HUES48 (cell line): Measurements from ENCODE around the gene LY86.

ENCODE experiments used
- H3K27ac ChIP-seq: one replicate; pipeline ENCODE4 v1.7.0; 2013; ENCODE audit warnings: low read depth, low read length, inconsistent platforms
- H3K27me3 ChIP-seq: 2 replicates; pipeline ENCODE4 v1.6.1; 2013; ENCODE audit warnings: mild to moderate bottlenecking, low read length; ENCODE audit not compliant: control insufficient read depth, insufficient read depth
- H3K36me3 ChIP-seq: 2 replicates; pipeline ENCODE4 v1.6.1; 2013; ENCODE audit warnings: low read length; ENCODE audit not compliant: control insufficient read depth, insufficient read depth
- H3K4me1 ChIP-seq: 2 replicates; pipeline ENCODE4 v1.6.1; 2013; ENCODE audit warnings: mild to moderate bottlenecking, low read length; ENCODE audit not compliant: control insufficient read depth, insufficient read depth
- H3K4me3 ChIP-seq: 2 replicates; pipeline ENCODE4 v1.5.1; 2013; ENCODE audit warnings: mild to moderate bottlenecking, low read depth, low read length
- H3K9ac ChIP-seq: 2 replicates; pipeline ENCODE4 v1.6.1; 2013; ENCODE audit warnings: mild to moderate bottlenecking, low read depth, low read length, moderate library complexity
- H3K9me3 ChIP-seq: 2 replicates; pipeline ENCODE4 v1.6.1; 2013; ENCODE audit warnings: low read length; ENCODE audit not compliant: control insufficient read depth, insufficient read depth

Gene LY86

DNA sequence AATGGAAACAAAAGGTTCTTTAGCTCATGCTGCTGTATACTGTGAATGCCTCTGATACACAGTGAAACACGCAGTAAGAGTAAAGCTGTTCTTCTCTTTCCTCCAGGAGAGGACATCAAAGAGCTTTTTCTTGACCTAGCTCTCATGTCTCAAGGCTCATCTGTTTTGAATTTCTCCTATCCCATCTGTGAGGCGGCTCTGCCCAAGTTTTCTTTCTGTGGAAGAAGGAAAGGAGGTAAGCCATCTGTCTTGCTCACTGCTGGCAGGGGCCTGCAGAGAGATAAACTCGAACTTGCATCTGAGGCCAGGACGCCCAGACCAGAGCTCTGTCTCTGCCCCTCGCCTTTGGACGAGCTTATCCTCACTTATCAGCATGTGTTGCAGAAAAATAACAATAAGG is 37.7 kb downstream of the LY86 start:
- no peaks in the 10 kb centered on the region for H3K36me3 ChIP-seq
- H3K9me3 ChIP-seq, result no peaks in the 10 kb centered on the region
- H3K9ac ChIP-seq, result no peak overlapping the region
- H3K27ac ChIP-seq, result no peak overlapping the region
- H3K4me3 ChIP-seq, result no peak overlapping the region
- no peaks in the 10 kb centered on the region for H3K27me3 ChIP-seq
- no peaks in the 10 kb centered on the region for H3K4me1 ChIP-seq

GRCh38 chr6:6629402-6629801 is 40.9 kb downstream of the LY86 start:
- no peaks in the 10 kb centered on the region for H3K4me1 ChIP-seq
- H3K4me3 ChIP-seq, result no peak overlapping the region
- no peaks in the 10 kb centered on the region for H3K36me3 ChIP-seq
- no peaks in the 10 kb centered on the region for H3K9me3 ChIP-seq
- H3K9ac ChIP-seq, result no peak overlapping the region
- no peaks in the 10 kb centered on the region for H3K27me3 ChIP-seq
- no peak overlapping the region for H3K27ac ChIP-seq

DNA sequence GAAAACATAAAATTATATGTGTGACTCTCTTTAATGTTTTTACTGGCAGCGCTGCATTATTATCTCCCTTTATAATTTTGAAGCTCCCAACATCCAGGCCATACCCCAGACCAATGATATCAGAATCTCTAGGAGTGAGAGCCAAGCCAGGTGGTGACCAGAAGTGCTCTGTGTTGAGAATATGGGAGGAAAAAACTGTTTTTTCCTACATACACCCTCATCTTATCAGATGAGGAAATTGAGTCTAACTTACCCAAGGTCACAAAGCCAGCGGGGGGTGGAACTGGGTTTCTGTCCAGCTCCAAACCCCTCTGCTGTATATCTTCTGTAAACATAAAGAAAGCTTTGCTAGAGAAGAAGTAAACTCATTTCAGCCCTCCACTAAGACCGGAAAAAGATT is 42.5 kb downstream of the LY86 start:
- H3K4me3 ChIP-seq, result no peak overlapping the region
- H3K27me3 ChIP-seq, result no peaks in the 10 kb centered on the region
- no peak overlapping the region for H3K27ac ChIP-seq
- peaks cover 4% of the 10 kb centered on the region; the same call in 1 of the 2 replicates for H3K4me1 ChIP-seq
- no peaks in the 10 kb centered on the region for H3K9me3 ChIP-seq
- no peak overlapping the region for H3K9ac ChIP-seq
- no peaks in the 10 kb centered on the region for H3K36me3 ChIP-seq

DNA sequence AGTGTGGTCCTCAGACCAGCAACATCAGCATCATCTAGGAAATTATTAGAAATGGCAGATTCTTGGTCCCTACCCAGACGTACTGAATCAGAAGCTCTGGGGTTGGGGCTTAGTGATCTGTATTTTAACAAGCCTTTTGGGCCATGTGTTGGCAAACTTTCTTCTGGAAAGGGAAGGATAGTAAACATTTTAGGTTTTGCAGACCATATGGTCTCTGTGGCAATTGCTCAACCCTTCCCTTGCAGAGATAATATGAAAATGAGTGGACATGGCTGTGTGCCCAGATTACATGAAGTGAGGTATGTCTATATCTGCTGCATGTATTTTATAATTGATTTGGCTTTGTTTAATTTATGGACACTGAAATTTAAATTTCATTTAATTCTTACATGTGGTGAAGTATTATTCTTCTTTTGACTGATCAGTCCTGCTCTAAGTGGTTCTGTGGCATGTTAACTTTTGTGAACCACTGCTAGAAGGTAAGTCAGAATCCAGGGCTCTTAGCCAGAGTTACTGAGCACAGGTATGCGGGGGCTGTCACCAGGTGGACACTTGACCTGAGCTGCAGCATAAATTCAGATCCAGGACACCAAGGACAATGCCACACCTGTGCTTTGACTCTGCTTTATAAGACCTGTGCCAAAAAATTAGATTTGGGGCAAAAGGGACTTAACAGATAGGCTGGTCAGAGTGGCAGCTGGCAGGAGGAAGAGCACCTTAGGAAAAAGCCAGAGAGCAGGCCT is 43.2 kb downstream of the LY86 start:
- no peaks in the 10 kb centered on the region for H3K9me3 ChIP-seq
- H3K4me3 ChIP-seq, result no peak overlapping the region
- H3K27ac ChIP-seq, result no peak overlapping the region
- no peak overlapping the region for H3K9ac ChIP-seq
- no peaks in the 10 kb centered on the region for H3K27me3 ChIP-seq
- no peaks in the 10 kb centered on the region for H3K36me3 ChIP-seq
- peaks cover 10% of the 10 kb centered on the region for H3K4me1 ChIP-seq

DNA sequence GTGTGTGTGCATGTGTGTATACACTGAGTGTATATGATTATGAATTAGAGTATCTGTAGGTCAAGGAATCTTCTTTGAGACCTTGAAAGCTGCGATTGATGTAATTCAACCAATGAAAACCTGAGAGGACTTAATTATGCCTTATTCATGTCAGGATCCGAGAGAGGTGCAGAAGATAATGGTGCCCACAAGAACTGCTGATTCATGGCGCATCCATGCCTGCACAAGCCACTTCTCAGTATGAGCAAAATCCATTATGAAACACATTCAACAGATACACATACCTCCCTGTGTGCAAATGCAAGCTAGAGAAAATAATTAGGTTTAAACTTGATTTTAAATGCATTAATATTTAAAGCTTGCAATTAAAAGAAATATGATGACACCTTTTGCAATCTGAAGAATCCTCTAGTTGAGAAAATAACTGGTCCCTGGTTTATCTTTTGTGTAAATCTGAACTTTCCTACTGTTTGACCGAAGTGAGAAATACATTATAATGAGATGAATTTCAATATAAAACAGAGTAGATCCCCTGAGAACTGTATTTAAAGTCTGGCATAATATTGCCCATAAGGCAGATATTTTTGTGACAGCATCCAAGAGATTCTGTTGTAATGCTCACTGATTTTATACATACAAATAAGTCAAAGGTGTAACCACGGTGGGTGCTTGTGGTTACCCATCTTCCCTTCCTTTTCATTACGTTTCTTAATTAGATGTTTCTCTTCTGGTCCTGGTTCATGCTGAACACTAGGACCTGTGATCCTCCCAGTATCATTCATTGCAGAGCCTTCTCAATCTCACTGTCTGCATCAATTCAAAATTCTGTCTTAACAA is 45.6 kb downstream of the LY86 start:
- Histone ChIP-seq H3K4me1 (peaks cover 17% of the 10 kb centered on the region), H3K9ac (no peak overlapping the region), H3K4me3 (no peak overlapping the region), H3K9me3 (no peaks in the 10 kb centered on the region), H3K27me3 (no peaks in the 10 kb centered on the region), H3K36me3 (no peaks in the 10 kb centered on the region), H3K27ac (no peak overlapping the region)

DNA sequence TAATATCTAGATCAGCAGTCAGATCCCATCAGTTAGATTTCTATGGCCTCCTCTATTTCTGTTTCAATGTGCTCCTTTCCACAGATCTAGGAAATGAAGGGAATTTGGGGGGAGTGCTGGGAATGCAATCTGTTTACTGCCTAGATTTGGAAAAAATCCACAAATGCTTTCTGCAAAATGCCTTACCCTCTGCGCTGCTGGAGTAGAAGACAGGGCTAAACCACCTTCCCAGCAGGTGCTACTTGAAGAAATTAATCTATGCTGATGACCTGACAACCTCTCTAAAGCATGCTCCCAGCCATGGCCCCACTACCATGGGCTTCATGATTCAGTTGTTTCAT is 46.2 kb downstream of the LY86 start:
- Histone ChIP-seq H3K4me1 (peaks cover 17% of the 10 kb centered on the region), H3K27me3 (no peaks in the 10 kb centered on the region), H3K4me3 (no peak overlapping the region), H3K9me3 (no peaks in the 10 kb centered on the region), H3K36me3 (no peaks in the 10 kb centered on the region), H3K27ac (no peak overlapping the region), H3K9ac (no peak overlapping the region)

GRCh38 chr6:6635291-6635690 is 46.8 kb downstream of the LY86 start:
- Histone ChIP-seq H3K4me1 (peaks cover 17% of the 10 kb centered on the region), H3K9ac (no peak overlapping the region), H3K4me3 (no peak overlapping the region), H3K36me3 (no peaks in the 10 kb centered on the region), H3K27me3 (no peaks in the 10 kb centered on the region), H3K27ac (no peak overlapping the region), H3K9me3 (no peaks in the 10 kb centered on the region)

DNA sequence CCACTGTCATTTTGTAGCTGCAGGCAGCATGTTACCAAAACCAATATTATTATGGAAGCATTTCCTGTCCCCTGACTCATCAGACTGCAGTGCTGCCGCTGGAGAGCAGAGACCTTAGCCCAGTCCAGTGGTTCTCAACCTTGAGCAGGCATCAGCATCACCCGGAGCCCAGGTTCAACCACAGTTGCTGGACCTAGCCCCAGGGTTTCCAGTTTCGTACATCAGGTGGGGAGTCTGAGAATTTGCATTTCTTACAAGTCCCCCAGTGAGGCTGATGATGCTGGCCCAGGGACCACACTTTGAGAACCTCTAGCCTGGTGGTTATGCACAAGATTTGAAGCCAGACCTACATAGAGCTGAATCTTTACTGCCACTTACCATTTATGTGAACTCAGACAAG is 47.3 kb downstream of the LY86 start:
- no peak overlapping the region for H3K9ac ChIP-seq
- no peaks in the 10 kb centered on the region for H3K9me3 ChIP-seq
- H3K36me3 ChIP-seq, result no peaks in the 10 kb centered on the region
- no peak overlapping the region for H3K27ac ChIP-seq
- H3K4me1 ChIP-seq, result peaks cover 17% of the 10 kb centered on the region
- no peak overlapping the region for H3K4me3 ChIP-seq
- H3K27me3 ChIP-seq, result no peaks in the 10 kb centered on the region

- peaks cover 17% of the 10 kb centered on the region for H3K4me1 ChIP-seq
- H3K9me3 ChIP-seq, result no peaks in the 10 kb centered on the region
- H3K36me3 ChIP-seq, result no peaks in the 10 kb centered on the region
- H3K4me3 ChIP-seq, result no peak overlapping the region
- H3K27me3 ChIP-seq, result no peaks in the 10 kb centered on the region
- no peak overlapping the region for H3K9ac ChIP-seq
- H3K27ac ChIP-seq, result no peak overlapping the region
Observed at GRCh38 chr6:6639572-6639971, 51.1 kb downstream of the LY86 start.

DNA sequence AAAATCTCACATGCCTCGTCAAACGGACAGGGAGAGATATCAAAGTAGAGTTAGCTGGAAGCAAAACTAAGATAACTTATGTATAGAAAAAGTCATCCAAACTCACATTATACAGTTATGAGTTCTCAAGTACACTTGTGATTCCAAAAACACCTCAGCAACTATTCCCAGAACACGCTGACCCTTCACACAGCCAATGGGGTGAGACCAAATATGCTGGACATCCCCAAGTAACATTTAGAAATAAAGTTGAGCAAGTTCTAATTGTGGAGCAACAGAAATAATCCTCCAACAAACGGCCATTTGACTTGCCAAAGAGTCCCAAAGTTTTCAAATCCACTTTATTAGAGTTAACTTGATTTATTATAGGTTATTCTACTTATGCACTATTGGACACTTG is 52.4 kb downstream of the LY86 start:
- Histone ChIP-seq H3K27me3 (no peaks in the 10 kb centered on the region), H3K27ac (no peak overlapping the region), H3K4me1 (peaks cover 15% of the 10 kb centered on the region), H3K9ac (no peak overlapping the region), H3K9me3 (no peaks in the 10 kb centered on the region), H3K36me3 (no peaks in the 10 kb centered on the region), H3K4me3 (no peak overlapping the region)

- no peaks in the 10 kb centered on the region for H3K36me3 ChIP-seq
- no peak overlapping the region for H3K9ac ChIP-seq
- no peak overlapping the region for H3K27ac ChIP-seq
Observed at GRCh38 chr6:6643398-6643797, 54.9 kb downstream of the LY86 start.

More at GRCh38 chr6:6643398-6643797, 54.9 kb downstream of the LY86 start:
- Histone ChIP-seq H3K27me3 (no peaks in the 10 kb centered on the region), H3K4me1 (no peaks in the 10 kb centered on the region), H3K9me3 (no peaks in the 10 kb centered on the region), H3K4me3 (no peak overlapping the region)
